Stimulated activated CD4-positive, alpha-beta T cell treated with anti-CD3 and anti-CD28 coated beads, Interleukin-1b, Interleukin-23, amount 100 ng/mL, for 4 hours (primary cell): ENCODE results near the gene PES1.
"Not testable (repeated sequence)": the region's sequence is repeated elsewhere in the genome, so short reads cannot be mapped to it uniquely, and the experiment has no call there.

Experiments used
- DNase-seq, 2 donors: peaks; one replicate each; pipeline ENCODE4 v3.0.0-alpha.2; 2020; ENCODE audit warnings: low read depth in 2 of 2

PES1 gene

DNA sequence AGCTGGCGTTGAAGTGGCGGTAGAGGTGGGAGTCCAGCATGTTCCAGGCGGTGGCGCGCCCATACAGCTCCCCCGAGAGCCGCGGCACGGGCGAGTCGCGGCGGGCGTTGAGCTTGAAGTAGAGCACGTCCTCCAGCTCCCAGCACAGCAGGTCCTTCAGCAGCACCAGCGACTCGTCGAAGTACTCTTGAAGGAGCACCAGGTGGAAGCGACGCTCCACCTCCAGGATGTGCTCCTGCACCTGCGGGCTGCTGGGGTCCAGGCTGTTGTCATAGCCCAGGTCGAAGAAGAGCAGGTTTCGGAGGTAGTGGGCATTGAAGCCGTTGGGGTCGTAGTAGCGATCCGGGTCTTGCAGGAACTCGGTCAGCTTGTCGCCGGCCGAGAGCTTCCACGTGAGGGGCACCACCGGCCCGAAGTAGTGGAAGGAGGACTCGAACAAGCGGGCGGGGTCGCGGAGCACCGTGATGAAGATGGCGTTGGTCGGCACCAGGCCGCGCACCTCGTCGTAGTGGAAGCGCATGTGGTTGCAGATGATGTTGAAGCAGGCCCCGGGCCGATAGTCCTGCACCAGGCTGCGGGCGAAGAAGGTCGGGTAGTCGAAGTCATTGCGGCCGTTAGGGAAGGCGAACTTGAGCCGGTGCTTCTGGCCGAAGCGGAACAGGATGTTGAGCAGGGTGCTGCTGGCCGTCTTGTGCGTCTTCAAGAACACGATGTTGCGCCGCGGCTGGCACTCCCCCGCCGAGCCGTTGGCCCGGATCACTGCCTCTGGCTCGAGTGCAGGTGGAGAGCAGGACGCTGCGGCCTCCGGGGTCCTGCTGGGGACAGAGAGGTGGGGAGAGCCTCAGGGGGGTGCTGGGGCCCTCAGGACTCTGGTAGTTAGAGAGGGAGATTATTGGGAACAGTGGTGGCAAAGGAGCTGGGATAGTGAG, 36.2 kb downstream of the PES1 start:
- DNase-seq = no peak

DNA sequence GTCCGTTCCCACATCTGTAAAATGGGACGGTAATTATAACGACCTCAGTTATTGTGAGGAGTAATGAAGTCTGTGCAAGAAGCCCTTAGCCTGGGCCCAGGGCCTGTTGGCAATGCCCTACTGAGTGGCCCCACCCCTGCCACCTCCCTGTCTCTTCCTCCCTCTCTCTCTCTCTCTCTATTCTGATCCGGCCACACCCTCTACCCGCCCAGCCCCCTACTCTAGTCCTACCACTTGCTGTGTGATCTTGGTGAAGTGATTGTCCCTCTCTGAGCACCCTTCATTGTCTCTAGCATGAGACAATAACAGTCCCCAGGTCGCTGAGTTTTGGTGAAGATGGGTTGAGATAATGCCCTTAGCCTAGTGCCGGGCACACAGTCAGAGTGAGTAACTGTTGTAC, 37.7 kb downstream of the PES1 start:
- DNase-seq = no peak

- DNase-seq = no peak
Observed at GRCh38 chr22:30552719-30553118, 39.0 kb downstream of the PES1 start.

- not testable (repeated sequence) for DNase-seq
Observed at GRCh38 chr22:30551813-30552212, 39.9 kb downstream of the PES1 start.

GRCh38 chr22:30547188-30547587, 44.5 kb downstream of the PES1 start:
- DNase-seq = no peak

GRCh38 chr22:30546616-30547015, 45.1 kb downstream of the PES1 start, which contains the start of gene SEC14L6:
Gene SEC14L6 (minus strand): TSS chr22:30546741. CDS start chr22:30546682, 59 bp downstream.
- DNase-seq = no peak

DNA sequence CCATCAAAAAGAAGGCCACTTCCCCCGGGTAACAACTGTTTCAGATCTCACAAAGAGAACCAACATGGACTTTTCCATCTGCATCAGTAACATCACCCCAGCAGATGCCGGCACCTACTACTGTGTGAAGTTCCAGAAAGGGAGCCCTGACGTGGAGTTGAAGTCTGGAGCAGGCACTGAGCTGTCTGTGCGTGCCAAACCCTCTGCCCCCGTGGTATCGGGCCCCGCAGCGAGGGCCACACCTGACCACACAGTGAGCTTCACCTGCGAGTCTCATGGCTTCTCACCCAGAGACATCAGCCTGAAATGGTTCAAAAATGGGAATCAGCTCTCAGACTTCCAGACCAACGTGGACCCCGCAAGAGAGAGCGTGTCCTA, 48.9 kb downstream of the PES1 start:
- no peak for DNase-seq

- DNase-seq = no peak
Observed at GRCh38 chr22:30541961-30542810, 49.5 kb downstream of the PES1 start.

- DNase-seq = not testable (repeated sequence)
Observed at GRCh38 chr22:30541511-30541910, 50.2 kb downstream of the PES1 start.

GRCh38 chr22:30539368-30539767, 52.3 kb downstream of the PES1 start:
- DNase-seq = no peak

DNA sequence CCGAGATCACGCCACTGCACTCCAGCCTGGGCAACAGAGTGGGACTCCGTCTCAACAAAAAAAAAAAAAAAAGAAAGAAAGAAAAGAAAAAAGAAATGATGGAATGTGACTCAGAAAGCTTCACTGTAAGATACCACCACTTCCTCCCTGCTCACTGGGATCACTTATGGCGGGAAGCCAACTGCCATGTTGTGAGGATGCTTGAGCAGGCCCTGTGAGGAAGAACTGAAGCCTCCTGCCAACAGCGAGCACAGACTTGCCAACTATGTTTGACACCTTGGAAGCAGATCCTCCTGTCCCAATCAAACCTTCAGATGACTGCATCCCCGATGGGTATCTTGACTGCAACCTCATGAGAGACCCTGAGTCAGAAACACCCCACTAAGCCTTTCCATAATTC, 53.4 kb downstream of the PES1 start:
- no peak for DNase-seq

DNA sequence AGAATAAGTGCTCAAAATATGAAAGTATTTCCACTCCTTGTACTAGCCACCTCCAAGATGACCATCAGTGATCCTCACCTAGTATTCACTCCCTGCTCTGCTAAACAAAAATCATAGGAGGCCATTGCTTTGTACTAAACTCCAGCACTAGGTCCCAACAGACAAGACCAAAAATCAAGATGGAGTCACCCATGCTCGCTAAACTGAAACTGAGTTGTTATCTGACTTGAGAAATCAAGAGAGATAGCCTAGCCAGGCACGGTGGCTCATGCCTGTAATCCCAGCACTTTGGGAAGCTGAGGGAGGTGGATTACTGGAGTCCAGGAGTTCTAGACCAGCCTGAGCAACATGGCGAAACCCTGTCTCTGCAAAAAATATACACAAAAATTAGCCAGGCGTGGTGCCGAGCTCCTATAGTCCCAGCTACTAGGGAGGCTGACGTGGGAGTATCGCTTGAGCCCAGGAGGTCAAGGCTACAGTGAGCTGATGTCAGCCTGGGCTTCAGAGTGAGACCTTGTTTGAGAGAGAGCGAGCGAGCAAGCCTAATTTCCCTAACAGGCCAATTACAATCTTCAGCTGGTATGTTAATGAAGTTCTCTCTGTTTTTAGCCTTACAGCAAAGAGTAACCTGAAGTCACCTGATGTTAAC, 54.5 kb downstream of the PES1 start:
- DNase-seq = no peak

GRCh38 chr22:30535182-30535581, 56.5 kb downstream of the PES1 start:
- DNase-seq = no peak

DNA sequence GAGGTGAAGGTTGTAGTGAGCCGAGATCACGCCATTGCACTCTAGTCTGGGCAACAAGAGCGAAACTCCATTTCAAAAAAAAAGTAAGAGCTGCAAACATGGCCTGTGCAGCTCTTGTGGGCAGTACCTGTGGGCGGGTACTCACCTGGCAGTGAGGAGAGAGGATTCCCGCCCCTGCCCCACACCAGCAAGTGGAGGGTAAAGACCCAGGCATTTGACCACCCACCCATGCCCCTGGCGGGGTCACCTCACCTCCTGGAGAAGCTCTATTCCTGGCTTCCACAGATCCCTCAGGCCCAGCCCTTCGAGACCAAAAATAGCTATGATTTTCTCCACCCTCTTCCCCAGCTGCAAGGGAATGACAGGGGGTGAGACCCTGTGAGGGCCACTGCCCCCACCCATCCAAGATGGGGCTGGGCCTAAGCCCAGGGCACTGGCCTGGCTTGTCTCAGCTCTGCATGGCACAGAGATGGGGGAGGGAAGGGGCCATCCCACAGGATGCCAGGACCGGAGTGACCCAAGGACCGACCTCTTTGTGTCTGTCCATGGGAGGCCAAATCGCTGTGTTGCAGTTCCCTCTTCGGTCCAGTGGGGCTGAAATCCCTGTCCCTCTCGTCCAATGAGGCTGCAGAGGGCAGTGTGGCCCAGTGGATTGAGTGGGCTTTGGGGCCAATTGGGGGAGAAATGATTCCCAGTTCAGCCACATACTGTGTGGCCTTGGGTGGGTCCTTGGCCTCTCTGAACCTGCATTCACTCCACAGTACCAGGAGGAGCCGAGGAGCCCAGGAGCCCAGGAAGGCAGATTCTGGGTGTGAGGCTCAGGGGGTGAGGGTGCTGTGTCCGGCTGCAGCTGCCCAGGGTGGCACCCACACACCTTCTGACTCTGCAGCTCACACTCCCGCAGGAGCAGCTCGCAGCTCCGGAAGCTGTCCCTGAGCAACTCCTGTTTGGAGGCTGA, 59.8 kb downstream of the PES1 start:
- no peak for DNase-seq

DNA sequence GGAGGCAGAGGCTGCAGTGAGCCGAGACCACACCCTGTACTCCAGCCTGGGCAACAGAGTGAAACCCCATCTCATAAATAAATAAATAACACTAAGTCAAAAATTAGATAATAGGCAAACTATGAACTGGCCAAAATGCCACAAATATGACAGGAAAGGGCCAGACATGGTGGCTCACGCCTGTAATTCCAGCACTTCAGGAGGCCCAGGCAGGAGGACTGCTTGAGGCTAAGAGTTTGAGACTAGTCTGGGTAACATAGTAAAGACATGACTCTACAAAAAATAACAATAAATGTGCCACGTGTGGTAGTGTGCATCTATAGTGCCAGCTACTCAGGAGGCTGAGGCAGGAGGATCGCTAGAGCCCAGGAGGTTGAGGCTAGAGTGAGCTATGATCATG, 65.1 kb downstream of the PES1 start:
- DNase-seq = no peak
